ENCODE results near the gene ALPP.
A peak's percentile ranks its signal among the peaks of the same experiment; 100 is the strongest.

The ALPP gene

GRCh38 chr2:232417489-232417888, 38.9 kb downstream of the ALPP start:
- no peak for TF ChIP-seq ZNF341 (tag by site-specific recombination; IDR thresholded peaks at IDR 0.05; ENCODE audit: low read depth)
- no peak overlapping the region for H3K27ac ChIP-seq (ENCODE audit: extremely low read depth, low read depth, low read length)
- CTCF ChIA-PET: no interaction called here
- H3K4me3 ChIP-seq (ENCODE audit: low read depth, low read length): no peak overlapping the region
- POLR2A ChIA-PET: no interaction called here
- no peaks in the 10 kb centered on the region for H3K9me3 ChIP-seq (ENCODE audit: control insufficient read depth, insufficient read depth, low read depth, low read length)
- no peaks in the 10 kb centered on the region for H3K36me3 ChIP-seq (ENCODE audit: control insufficient read depth in 2 of 2, insufficient read depth in 1 of 2, low read length in 2 of 2)
- no peaks in the 10 kb centered on the region for H3K4me1 ChIP-seq (ENCODE audit: control insufficient read depth, insufficient read depth, low read length)

- Histone ChIP-seq H3K9me3 (ENCODE audit: control insufficient read depth, insufficient read depth, low read depth, low read length) (no peaks in the 10 kb centered on the region), H3K4me3 (ENCODE audit: low read depth, low read length) (no peak overlapping the region), H3K4me1 (ENCODE audit: control insufficient read depth, insufficient read depth, low read length) (no peaks in the 10 kb centered on the region), H3K36me3 (ENCODE audit: control insufficient read depth in 2 of 2, insufficient read depth in 1 of 2, low read length in 2 of 2) (no peaks in the 10 kb centered on the region), H3K27ac (ENCODE audit: extremely low read depth, low read depth, low read length) (no peak overlapping the region)
- CTCF ChIA-PET: no interaction called here
- POLR2A ChIA-PET: interaction anchor here (0.6 kb wide), 1 partner anchor 257 kb away, joined by 6 read pairs; no protein-coding TSS in a partner anchor
- TF ChIP-seq ZNF707 (tag by site-specific recombination; IDR thresholded peaks at IDR 0.05) (no peak), PRDM4 (tag by site-specific recombination; IDR thresholded peaks at IDR 0.05) (no peak), ZNF311 (tag by site-specific recombination; IDR thresholded peaks at IDR 0.05; ENCODE audit: borderline replicate concordance) (no peak), SCRT1 (tag by site-specific recombination; IDR thresholded peaks at IDR 0.05; ENCODE audit: borderline replicate concordance) (no peak), ZNF768 (tag by site-specific recombination; IDR thresholded peaks at IDR 0.05) (no peak), ZBTB20 (tag by site-specific recombination; IDR thresholded peaks at IDR 0.05) (no peak), ZNF544 (tag by site-specific recombination; IDR thresholded peaks at IDR 0.05) (no peak), ZNF221 (tag by site-specific recombination; IDR thresholded peaks at IDR 0.05; ENCODE audit: borderline replicate concordance) (no peak), ZNF335 (tag by site-specific recombination; conservative IDR thresholded peaks at IDR 0.05) (no peak), ZNF214 (tag by site-specific recombination; IDR thresholded peaks at IDR 0.05; ENCODE audit: borderline replicate concordance) (no peak), ZNF223 (tag by site-specific recombination; IDR thresholded peaks at IDR 0.05) (no peak), SCRT2 (tag by site-specific recombination; IDR thresholded peaks at IDR 0.05) (no peak), SP3 (tag by site-specific recombination; IDR thresholded peaks at IDR 0.05) (no peak)
These were observed 39.5 kb downstream of the ALPP start for GRCh38 chr2:232418056-232418455.

- CTCF ChIA-PET: interaction anchor here (0.7 to 1.1 kb wide), 2 partner anchors 9 to 13 kb away, joined by 3 to 4 read pairs; no protein-coding TSS in a partner anchor
- Histone ChIP-seq H3K4me3 (ENCODE audit: low read depth, low read length) (peak overlapping the region; percentile 35), H3K4me1 (ENCODE audit: control insufficient read depth, insufficient read depth, low read length) (no peaks in the 10 kb centered on the region), H3K36me3 (ENCODE audit: control insufficient read depth in 2 of 2, insufficient read depth in 1 of 2, low read length in 2 of 2) (no peaks in the 10 kb centered on the region), H3K9me3 (ENCODE audit: control insufficient read depth, insufficient read depth, low read depth, low read length) (no peaks in the 10 kb centered on the region), H3K27ac (ENCODE audit: extremely low read depth, low read depth, low read length) (no peak overlapping the region)
- TF ChIP-seq ZNF514 (tag by site-specific recombination; IDR thresholded peaks at IDR 0.05) (no peak), TRIM28 (IDR thresholded peaks at IDR 0.05; ENCODE audit: borderline replicate concordance, low read length) (no peak), HOXC10 (CRISPR knock-in tag; IDR thresholded peaks at IDR 0.05) (no peak), ZNF768 (tag by site-specific recombination; IDR thresholded peaks at IDR 0.05) (no peak), ZNF791 (tag by site-specific recombination; IDR thresholded peaks at IDR 0.05) (no peak), ZNF366 (tag by site-specific recombination; conservative IDR thresholded peaks at IDR 0.05) (no peak), ZNF670 (tag by site-specific recombination; IDR thresholded peaks at IDR 0.05; ENCODE audit: low read depth) (no peak), ZNF621 (tag by site-specific recombination; IDR thresholded peaks at IDR 0.05) (no peak), ZNF18 (tag by site-specific recombination; IDR thresholded peaks at IDR 0.05) (no peak), WT1 (tag by site-specific recombination; IDR thresholded peaks at IDR 0.05) (no peak), ZNF513 (tag by site-specific recombination; IDR thresholded peaks at IDR 0.05) (no peak), ZNF26 (tag by site-specific recombination; IDR thresholded peaks at IDR 0.05) (no peak), SP3 (tag by site-specific recombination; IDR thresholded peaks at IDR 0.05) (no peak)
- POLR2A ChIA-PET: interaction anchor here (0.6 kb wide), 1 partner anchor 257 kb away, joined by 6 read pairs; no protein-coding TSS in a partner anchor
These were observed 40.1 kb downstream of the ALPP start for GRCh38 chr2:232418466-232419244.

Measured in HEK293 (cell line).